Hematopoietic multipotent progenitor cell treated with erythropoietin and hydrocortisone succinate and interleukin-3 and kit ligand, for 6 days (in vitro differentiated cells): Measurements from ENCODE around the gene GCK.
"Not testable (repeated sequence)": the region's sequence is repeated elsewhere in the genome, so short reads cannot be mapped to it uniquely, and the experiment has no call there.

Experiments
- DNase-seq: peaks from one replicate; pipeline ENCODE4 v3.0.0-alpha.2; 2015

Gene GCK

DNA sequence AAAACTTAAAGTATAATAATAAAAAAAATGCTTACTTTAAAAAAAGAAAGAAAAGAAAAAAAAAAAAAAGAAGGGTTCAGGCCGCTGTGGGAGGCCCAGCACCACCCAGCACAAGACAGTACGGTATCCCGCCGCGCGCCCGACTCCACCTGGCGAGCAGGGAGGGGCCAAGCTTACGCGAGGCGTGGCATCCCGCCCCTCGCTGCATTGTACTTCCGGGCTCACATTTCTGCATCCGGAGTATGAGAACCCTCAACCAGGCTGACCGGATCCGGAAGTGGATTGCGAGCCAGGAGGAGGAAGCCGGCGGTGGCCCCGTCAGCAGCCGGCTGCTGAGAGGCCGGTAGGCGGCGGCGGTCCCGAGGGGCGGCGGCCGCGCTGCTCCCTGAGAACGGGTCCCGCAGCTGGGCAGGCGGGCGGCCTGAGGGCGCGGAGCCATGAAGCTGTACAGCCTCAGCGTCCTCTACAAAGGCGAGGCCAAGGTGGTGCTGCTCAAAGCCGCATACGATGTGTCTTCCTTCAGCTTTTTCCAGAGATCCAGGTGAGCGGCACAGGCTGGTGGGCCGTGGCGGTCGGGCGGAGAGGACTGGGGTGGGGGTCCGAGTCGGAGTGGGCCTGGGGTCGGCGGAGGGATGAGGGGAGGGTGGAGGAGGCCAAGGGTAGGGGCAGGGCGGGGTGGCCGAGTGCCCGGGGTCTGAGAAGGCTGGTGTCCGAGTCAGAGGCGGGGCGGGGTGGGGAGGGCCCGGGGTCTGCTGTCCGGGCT lies 11.6 kb upstream of the GCK start, which contains the start of gene YKT6:
Gene YKT6 (plus strand): TSS at position 280 of the 763 bp plus-strand sequence. CDS start 158 bp downstream, at position 438.
- peak; percentile 99 for DNase-seq

DNA sequence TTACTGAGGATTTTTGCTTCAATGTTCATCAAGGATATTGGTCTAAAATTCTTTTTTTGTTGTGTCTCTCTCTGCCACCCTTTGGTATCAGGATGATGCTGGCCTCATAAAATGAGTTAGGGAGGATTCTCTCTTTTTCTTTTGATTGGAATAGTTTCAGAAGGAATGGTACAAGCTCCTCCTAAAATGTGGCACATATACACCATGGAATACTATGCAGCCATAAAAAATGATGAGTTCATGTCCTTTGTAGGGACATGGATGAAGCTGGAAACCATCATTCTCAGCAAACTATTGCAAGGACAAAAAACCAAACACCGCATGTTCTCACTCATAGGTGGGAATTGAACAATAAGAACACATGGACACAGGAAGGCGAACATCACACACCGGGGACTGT lies 10.9 kb upstream of the GCK start:
- DNase-seq = not testable (repeated sequence)

DNA sequence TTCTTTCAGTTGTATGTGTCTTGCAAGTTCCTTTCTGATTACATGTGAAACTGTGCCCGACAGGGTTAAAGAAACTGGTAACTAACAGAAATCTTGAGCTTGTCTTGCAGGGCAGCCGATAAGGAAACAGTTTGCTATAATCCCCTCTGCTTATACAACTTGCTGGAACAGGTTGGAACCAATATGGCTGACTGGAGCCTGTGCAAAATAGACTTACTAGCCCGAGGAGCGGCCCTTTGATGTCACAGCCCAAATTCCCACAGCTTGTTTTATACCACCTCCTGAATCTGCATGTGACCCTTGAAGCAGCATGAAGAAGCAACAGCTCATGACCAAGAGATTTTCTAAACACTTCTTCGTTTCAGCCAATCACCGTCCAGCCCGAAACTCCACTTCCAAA lies 8.2 kb upstream of the GCK start:
- no peak for DNase-seq

DNA sequence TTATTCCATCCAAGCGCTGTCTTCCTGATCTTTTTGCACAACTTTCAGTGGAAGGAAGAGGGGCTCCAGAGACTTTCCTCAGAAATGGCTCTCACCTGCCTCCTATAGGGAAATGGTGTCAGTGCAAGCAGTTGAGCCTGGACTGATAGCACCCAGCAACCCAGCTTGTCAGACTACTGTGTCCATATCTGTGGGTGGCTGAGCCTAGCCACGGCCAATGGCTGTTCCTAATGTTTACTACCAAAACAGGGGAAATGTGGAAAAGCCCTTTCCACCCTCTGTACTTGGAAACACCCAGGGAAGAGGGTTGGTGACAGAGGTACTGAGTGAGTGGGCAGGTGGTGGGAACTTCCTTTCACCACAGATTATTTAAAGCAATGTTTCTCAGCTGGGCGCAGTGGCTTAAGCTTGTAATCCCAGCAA lies 7.2 kb upstream of the GCK start:
- DNase-seq = peak; percentile 75

DNA sequence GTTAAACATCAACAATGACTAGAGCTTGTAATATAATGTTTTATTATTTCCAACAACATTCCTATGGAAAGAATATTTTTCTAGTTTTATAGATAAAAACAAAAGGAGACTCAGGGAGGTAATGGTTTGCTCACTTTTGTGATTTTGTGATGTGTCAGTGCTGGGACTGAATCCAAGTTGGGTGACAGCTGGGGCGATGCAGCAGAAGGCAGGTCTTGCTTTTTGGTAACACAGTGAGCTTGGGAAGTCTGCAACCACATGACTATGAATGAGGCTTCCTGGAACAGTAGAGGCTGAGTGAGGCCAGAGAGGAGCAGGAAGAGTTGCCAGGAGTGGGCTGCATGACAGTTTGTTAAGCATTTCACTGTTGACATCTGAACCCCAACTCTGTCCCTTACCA lies 6.7 kb upstream of the GCK start:
- no peak for DNase-seq

DNA sequence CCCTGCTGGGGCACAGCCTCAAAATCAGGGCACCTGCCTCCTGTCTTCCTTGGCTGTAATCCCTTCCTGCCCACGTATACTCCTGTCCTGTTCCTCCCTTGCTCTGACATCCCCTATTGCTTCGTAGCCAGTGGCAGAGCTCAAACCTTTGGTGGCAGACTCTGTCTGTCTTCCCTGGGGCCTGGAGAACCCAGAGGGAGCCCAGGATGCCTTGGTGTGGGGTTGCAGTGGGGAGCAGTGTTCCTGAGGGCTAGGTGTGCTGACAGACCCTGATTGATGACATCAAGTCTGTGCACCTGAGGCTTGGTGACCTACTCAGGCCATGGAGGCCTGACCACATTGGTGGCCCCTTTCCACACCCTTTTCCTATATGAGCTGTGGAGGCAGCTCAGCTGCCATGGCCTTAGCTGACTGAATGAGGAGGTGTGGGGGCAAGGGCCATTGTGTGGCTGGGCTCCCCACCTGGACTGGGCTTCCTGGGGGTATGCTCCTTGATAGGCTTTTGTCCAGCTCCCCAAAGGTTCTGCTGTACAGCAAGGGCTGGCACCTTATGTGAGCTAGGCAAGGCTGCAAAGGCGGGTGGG lies 5.4 kb upstream of the GCK start:
- DNase-seq = no peak

DNA sequence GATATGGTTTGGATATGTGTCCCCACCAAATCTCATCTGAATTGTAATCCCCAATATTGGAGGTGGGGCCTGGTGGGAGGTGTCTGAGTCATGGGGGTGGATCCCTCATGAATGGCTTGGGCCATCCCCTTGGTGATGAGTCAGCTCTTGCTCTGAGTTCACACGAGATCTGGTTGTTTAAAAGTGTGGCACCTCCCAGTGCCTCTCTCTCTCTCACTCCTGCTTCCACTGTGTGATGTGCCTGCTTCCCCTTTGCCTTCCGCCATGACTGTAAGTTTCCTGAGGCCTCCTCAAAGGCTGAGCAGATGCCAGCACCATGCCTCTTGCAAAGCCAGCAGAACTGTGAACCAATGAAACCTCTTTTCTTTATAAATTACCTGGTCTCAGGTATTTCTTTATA lies 4.8 kb upstream of the GCK start:
- peak; percentile 50 for DNase-seq

DNA sequence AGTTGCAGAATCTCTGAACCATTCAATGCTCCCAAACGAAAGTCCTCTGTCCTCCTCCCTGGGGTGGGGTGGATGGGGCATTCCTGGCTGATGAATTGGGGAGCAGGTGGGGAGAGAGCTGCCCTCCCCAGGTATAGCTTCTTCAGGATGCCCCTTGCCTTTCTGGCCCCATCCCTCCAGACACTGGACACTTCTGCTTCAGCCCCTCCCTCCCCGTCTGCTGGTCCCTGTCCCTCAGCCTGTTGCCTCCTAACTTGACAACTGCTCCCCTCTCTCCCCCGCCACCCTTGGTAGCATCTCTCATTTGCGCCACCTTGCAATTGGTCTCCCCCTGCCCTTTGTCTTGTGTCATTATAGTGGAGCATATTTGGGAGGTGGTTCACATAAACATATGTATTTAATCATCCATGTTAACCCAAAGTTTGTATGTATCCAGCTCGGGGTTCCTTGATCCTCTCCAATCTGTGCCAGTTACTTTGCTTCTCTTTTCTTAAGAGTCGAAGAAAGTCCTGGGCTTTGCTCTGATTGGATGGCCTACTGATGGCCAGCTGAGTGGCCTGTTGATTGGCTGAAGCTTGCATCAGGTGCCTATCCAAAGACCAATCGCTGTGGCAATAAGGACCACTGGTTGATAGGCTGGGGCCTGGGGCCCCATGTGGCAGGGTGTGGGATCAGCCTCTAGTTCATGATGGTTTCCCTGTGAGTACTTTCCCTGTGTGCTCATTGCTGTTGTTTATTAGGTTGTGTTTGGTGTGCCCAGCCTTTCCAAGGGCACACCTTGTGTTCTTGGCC lies 4.0 kb upstream of the GCK start:
- DNase-seq = no peak

DNA sequence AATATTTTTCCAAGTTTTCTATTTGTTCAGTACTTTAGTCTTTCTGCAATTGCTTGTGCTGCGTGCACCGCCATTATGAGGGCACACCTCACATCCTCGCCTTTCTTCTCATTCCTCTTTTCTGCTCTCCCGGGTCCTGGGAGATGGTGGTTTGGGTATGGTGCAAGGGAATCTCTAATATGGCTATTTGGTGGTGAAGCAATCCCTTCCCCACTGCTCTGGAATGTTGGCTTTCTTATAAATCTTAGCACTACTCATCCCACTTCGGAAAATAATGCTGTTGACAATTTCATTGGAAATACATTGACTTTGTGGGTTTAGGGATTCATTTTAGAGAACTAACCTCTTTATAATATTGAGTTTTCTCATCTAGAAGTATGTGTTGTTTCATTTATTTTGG lies 1.9 kb upstream of the GCK start:
- no peak for DNase-seq

DNA sequence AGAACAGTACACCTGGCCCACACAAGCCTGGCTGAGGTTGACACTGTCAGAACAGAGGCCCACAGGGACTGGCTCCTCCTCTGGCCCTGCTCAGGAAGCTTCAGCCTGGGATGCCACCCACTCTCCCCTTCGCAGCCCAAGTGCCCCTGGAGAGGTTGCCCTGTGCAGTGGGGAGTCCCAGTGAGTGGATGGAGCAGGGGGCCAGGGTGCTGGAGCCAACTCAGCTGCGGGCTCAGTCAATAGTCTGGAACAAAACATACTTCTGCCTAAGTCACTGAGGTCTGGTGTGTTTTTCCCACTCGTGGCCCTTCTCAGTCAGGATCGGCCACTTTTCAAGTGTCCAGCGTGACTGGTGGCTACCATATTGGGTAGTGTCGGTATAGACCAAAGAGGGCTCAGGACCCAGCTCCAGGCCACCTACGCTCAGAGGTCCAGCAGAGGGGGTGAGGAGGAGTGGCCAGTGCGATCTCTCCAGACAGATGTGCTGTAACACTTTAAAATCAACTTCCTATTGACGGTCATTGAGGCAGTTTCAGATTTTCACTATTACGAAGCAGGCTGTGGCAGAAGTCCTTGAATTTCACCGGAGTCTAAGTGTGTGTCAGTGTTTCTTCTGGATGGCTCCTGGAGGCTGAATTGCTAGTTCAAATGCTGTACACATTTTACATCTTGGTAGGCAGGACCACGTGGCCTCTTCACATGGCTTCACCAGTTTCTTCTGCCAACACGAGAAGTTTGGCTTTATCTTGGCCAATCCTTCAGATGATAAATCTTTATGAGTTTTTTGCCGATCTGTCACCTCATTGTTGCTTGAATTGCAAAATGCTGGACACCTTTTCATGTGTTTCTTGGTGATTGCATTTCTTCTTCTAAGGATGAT lies 994 bp upstream of the GCK start:
- no peak for DNase-seq

DNA sequence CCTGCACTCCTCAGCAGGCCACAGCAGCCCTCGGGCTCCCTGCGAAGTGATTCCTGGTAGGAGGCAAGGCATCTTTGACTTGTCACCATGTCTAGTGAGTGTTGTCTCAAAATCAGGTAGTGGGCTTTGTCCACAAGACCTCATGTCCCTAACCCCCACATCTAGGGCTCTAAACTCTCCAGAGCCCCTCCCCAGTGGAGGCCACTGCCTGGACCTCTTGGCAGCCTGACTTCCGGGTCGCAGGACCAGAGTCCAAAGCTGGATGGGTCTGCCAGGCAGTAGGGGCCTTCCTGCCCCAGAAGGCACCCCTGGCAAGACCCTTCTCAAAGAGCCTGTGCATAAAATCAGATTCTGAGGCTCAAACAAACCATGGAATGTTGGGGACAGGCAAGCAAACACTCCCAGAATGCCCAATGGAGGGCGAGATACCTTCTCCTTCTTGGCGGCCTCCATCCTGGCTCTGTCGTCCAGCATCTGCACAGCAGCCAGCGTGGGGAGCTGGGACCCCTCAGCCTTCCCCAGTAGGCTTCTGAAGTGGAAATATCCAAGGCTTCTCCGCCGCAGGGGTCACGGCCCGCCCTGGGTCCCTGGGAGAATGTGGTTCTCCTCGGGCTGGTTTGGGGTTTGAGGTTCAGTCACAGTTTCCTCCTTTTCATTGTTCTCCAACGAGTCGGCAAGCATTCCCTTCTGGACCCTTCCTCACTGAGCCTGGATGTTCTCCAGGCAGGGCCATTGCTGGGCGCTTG lies 586 bp downstream of the GCK start:
- DNase-seq = no peak

DNA sequence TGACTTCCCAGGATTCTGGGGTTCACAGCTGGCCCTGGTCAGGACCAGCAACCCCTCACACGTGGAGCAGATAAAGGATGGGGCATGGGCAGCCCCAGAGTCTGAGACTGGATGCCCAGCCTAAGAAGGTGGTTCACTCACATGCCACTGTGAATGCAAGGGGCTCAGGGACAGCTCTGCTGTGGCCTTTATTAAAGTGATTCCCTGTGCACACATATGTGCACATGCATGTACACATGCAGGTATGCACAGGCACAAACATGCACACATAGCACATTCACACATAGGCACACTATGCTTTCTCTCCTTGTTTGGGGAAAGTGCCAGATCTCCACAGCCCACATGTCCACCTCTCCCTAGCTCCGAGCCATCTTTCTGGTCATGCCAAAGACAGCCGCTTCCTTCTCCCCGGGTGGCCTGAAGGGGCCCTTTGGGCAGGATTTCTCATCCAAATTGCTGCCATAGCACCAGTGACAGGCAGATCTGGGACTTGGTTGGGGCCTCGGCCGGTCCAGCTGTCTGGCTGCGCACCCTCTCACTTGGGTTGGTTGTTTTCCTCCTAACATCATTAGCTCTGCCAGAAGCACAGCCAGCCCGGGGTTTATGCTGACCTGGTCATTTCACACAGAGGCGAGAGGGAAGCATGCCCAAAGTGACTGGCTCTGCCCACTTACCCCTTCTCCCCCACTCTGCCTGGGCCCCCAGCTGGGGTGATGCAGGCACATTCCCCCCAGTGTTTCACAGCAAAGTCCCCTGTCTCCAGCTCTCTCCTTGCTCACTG lies 1.4 kb downstream of the GCK start:
- no peak for DNase-seq

DNA sequence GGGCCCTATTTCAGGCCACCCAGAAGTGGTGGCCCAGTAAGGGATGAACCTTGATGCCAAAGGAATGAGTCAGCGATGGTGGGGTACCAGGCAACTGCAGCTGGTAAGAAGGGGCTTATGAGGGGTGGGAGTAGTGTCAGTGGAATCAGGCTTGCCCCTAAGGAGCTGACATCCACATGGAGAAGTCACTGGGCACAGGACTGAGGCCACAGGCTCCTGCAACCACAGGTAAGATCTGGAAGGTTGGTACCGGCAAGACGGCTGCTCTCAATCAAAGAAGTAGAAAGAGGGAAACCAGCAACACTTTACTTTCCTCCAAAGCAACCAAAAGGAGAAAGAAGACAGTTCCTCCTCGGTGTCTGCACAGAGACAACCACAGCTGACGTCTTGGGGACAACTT lies 2.5 kb downstream of the GCK start:
- no peak for DNase-seq

DNA sequence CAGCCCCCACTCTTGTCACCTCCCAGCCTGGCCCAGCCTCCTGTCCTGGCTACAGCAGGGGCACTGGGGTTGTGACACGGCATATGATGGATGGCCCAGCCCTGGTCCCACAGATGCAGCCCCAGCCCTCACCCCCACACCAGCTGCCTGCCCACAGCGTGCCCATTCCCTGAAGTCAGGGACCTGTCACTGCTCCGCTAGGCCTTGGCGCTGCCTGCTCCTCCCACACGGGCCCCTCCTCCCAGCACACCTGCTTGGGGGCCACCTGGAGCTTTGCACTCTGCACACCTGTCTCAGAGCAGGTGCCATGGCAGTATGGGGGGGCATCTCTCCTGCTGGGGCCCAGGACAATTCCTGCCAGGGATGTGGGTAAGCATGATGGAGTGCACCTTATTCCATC lies 3.5 kb downstream of the GCK start:
- no peak for DNase-seq

DNA sequence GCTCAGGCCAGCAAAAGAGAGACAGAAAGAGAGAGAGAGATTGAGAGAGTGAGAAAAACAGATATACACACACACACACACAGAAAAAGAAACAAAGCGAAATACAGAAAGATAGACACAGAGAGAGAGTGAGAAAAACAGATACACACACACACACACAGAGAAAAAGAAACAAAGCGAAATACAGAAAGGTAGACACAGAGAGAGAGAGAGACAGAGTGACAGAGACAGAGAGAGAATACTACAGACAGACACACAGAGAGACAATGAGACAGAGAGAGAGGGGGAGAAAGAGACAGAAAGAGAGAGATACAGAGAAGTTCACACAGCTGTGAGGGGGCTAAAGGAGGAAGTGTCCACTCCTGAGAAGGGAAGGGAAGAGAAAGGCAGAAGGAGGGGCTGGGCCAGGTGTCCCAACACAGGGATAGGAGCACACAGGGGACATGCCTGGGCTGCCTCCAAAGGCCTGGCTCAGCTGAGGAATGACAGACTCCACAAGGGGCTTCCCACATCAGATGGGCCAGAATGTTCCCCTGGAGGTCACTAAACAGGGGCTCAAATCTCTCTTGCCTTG lies 4.3 kb downstream of the GCK start:
- DNase-seq = no peak

DNA sequence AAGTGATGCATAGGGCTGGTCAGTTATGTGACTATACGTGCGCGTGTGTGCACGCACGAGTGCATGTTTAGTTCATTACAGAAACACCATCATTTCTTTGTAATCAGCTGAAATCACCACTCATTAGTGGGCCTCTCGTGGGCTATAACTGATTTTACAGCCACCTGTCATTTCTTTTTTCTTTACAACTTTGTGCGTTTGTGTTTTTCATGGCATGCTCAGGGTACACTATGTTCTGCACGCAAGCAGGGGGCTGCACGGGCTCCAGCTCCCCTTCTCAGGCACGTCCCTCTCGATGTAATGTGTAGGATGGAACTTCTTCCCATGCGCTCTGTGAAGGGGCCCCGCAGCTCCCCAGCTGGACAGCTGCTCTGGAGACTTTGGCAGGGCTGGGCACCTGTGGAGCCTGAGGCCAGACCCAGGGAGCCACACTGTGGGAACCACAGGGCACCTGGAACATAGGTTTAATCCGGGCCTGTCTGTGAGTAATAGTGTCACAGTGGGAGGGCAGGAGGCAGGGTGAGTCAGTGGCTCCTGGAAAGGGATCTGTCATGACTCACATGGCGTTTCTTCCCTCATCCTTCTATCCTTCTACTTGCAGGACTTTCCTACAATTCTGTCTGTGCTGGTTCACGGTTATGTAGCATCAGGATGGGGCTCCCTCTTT lies 4.9 kb downstream of the GCK start:
- no peak for DNase-seq

DNA sequence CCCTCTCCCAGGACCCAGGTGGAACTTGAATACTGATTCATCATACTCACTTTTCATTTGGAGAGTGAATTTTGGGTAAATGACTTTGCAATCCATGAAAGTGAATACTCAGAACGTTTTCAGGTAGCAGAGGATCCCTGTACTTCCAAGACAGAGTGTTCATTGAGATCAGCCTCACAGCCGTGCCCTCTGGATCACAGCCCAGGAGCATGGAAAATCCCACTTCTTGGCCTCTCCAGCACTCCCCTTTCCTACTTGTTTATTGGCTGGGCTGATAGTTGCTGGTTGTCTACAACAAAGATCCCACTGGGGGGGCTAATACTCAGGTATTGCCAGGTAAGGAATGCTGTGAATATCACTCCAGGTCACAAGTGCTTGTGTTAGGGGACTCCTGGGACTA lies 5.9 kb downstream of the GCK start:
- DNase-seq = no peak

DNA sequence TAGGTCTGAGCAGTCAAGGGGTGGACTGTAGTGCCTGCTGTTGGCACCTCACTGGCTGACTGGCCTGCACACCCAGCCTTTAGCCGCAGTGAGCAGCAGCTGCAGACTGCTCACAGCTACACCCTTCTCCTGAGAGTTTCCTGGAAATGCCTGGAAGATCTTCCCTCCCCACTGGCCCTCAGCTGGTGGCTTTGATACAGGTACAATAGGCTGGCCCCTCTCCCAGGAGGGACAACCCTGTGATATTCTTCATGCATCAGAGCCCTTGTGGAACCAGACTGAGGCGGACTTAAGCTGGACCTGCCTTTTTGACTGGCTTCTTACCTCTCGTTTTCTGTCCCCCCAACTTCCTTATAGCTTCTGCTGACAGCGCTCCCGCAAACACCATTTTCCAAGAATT lies 6.4 kb downstream of the GCK start:
- DNase-seq = no peak

DNA sequence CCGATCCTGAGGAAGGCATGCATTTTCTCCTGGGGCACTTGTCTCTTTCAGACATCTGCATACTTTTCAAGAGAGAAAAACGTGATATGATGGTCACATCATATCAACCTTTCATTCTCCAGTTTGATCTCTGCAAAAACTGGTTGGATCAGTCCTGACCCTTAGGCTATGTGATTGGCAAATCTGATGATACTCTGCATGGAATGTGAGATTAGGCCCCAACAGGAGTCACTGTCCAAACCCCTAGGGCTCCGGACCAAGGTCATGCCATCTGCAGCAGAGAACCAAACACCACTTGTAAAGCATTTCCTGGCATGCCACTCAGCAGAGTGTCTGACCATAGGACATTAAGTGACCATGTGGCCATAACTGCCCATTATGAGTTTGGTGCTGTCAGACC lies 8.6 kb downstream of the GCK start:
- DNase-seq = no peak

DNA sequence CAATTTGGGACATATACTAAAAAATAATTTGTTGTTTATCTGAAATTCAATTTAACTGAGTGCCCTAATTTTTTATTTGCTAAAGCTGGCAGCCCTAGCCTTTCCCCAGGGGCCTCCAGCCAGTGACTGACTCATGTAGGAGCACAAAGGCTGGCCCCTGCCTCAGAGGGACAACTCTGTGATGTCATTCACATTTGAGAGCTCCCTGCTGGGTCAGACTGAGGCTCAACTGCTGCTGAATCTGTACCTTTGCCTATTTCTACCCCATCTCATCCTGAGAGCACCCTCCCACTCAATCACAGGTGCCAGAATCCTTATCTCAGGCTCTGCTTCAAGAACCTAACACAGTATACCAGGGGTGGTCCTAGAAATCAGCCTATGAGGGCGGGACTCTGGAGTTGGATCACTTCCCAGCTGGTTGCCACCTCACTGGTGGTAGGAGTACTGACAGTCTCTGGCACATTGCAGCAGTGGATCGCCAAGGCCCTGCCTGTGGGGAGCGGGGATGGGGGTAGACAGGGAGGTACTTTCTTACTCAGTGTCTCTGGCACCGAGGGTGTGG lies 11.6 kb downstream of the GCK start:
- no peak for DNase-seq
